NCI-H128 (cell line): ENCODE data around the gene PHOX2A.

Experiments
- DNase-seq: peaks from one replicate; lab custom pipeline; 2025; ENCODE audit not compliant: unreplicated experiment; lab: John Stamatoyannopoulos, UW

PHOX2A gene

DNA sequence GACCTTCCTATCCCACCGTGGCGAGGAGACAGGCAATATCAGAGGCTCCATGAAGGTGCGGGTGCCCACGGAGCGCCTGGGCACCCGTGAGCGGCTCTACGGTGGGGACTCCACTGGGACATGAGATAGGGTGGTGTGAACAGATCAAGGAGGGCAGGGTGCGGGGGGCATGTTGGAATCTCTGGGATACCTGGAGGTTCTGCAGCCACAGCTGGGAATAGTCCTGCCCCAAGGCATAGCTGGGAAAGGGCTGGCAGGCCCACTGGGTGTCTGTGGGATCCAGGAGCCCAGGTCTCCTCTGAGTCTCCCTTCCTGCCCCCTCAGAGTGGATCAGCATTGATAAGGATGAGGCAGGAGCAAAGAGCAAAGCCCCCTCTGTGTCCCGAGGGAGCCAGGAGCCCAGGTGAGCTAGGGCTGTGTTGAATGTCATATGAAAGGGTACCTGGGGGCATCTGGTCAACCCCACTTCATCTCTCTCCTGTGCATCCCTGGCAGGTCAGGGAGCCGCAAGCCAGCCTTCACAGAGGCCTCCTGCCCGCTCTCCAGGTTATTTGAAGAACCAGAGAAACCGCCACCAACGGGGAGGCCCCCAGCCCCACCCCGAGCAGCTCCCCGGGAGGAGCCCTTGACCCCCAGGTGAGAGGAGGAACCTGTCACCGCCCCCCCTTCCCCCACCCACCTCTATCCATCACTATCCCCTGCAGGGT, 8.5 kb downstream of the PHOX2A start:
- no peak for DNase-seq

DNA sequence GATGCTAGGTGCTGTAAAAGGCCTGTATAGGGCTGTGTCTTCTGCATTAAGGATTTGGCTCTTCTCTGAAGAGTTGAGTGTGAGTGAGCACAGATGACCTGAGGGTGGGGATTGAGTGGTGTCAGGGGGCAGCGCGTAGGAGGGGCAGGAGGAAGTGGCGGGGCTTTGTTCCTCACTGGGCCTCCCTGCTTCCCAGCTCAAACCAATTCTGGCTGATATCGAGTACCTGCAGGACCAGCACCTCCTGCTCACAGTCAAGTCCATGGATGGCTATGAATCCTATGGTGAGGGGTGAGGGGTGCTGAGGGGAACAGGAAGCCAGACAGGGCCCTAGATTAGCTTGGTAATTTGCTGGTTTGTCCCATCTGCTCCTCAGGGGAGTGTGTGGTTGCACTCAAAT, 9.1 kb downstream of the PHOX2A start:
- no peak for DNase-seq

DNA sequence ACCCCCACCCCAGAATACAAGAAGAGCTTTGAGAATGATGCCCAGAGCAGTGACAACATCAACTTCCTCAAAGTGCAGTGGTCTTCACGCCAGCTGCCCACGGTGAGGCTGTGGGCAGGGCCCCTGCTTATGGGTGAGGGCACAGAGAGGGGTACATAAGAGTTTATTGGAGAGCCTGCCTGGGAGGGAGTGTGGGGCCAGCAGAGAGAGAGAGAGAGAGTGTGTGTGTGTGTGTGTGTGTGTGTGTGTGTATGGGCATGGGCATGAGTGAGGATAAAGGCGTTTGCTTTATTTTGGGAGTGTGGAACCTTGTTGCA, 9.5 kb downstream of the PHOX2A start:
- no peak for DNase-seq

DNA sequence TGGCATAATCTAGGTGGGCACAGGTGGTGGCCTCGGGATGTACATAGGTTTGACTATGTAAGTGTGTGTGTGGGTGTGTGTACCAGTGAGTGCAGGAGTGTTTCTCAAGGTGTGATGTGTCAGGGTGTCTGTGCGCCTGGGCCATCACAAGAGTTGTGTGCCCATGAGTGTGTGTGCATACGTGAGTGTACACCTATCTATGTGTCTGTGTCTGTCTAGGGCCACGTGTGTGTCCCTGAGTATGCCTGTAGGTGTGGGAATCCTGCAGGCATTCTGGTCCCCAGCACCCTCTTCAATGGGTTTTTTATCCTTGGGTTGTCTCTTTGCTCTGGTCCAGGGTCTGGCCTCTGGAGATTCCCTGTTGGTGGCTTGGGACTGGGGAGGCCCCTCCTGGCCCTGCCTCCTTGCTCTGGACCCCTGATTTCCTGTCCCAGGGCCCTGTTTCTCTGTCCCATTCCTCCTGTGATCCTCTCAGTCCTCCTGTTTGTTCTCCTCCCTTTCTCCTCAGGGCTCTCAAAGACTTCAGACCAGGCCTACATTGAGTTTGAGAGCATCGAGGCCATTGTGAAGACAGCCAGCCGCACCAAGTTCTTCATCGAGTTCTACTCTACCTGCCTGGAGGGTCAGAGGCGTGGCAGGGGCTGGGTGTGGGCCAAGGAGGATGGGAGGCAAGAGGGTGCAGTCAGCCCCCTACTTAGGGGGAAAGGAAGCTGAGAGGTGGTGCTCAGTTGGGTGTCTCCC, 10.0 kb downstream of the PHOX2A start:
- DNase-seq: no peak

DNA sequence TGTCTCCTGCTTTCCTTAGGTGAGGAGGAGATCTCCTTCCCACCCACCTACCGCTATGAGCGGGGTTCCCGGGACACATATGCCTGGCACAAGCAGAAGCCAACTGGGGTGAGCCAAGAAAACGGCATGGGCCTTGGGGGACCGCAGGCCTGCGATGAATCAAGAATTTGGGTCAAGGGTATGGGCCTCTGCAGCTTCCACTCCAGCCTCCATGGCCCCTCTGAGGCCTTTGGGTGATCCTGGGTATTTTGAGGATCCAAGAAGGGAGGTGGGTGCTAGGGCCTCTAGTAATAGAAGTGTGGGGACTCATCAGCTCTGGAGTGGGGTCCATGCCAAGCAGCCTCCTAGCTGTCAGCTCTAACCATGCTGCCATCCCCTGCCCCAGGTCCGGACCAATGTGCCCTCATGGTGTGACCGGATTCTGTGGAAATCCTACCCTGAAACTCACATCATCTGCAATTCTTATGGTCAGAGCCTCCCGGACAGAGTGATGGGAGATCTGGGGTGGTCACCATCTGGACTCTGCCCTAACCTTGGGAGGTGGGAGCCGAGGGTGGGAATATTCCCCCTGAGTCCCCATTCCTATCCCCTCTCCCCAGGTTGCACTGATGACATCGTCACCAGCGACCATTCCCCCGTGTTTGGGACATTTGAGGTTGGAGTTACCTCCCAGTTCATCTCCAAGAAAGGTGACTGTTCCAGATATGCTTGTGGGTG, 10.8 kb downstream of the PHOX2A start:
- DNase-seq: no peak

DNA sequence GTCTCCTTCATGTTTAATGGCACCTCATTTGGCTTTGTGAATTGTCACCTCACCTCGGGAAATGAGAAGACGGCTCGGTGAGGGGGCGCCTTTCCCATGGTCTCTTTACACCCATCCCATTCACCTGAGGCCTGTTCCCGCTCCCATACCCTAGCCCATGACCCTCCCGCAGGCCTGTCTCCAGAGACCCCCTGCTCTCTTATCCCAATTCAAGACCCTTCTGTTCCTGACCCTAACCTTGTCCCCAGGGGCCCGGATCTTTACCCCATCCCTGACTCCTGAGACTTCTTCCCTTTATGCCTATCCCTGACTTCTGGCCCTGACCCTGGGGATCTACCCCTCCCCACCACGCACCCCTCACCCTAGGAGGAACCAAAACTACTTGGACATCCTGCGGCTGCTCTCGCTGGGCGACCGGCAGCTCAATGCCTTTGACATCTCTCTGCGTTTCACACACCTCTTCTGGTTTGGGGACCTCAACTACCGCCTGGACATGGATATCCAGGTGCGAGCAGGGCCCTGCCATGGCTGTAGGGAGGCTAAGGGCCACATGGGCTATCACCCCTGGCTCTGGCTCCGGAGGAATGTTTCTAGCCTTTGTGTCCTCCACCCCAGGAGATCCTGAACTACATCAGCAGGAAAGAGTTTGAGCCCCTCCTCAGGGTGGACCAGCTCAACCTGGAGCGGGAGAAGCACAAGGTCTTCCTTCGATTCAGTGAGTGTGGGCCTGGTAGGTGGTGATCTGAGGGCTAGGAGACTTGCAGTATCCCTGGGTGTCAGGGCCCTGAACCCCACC, 11.5 kb downstream of the PHOX2A start:
- DNase-seq: no peak

DNA sequence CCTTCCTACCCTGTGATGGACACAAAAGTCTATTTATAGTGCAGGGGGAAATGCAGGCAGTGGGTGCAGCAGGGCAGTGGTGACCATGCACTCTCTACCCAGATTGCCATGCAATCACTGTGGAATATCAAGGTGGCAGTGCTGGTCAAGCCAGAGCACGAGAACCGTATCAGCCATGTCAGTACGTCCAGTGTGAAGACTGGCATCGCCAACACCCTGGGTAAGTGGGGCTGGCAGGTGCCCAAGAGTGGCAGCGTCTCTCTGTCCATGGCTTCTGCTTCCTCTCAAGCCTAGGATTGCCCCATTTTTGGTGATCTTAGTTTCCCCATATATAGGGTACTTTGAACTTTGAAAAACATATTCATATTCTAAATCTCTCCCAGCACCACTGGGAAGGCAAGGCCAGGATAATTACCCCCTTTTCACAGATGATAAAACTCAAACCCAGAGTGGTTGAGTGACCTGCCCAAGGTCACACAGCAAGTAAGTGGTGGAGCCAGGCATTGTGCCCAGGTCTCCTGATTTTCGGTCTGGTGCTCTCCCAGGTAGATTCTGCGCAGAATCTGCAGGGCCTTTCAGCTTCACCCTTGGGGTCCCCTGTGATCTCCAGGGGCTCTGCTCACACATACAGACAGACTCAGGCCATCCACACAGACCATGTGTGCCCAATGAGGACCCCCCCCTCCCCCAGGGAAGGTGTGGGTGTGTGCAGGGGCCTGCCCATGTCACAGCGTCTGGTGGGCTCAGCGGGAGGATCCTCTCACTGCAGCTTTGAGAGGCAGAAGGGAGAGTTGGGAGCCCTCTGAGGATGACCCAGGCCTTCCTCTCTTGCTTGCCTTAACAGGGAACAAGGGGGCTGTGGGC, 12.3 kb downstream of the PHOX2A start:
- no peak for DNase-seq

DNA sequence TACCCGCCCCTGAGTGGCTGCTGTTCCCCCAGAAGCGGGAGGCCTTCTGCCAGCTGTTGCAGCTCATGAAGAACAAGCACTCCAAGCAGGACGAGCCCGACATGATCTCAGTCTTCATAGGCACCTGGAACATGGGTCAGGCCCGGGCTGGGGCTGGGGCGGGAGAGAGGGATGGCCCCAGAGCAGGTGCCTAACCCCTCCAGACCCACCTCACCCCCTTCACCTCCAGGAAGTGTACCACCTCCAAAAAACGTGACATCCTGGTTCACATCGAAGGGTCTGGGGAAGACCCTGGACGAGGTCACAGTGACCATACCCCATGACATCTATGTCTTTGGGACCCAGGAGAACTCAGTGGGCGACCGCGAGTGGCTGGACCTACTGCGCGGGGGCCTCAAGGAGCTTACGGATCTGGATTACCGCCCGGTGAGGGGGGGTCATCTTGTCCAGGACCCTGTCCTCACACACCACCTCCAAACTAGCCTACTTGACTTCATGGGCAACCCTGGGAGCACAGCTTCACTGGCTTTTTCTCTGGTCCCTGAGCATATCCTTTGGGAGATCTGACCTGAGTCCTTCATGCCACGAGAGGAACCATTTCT, 13.1 kb downstream of the PHOX2A start:
- no peak for DNase-seq

DNA sequence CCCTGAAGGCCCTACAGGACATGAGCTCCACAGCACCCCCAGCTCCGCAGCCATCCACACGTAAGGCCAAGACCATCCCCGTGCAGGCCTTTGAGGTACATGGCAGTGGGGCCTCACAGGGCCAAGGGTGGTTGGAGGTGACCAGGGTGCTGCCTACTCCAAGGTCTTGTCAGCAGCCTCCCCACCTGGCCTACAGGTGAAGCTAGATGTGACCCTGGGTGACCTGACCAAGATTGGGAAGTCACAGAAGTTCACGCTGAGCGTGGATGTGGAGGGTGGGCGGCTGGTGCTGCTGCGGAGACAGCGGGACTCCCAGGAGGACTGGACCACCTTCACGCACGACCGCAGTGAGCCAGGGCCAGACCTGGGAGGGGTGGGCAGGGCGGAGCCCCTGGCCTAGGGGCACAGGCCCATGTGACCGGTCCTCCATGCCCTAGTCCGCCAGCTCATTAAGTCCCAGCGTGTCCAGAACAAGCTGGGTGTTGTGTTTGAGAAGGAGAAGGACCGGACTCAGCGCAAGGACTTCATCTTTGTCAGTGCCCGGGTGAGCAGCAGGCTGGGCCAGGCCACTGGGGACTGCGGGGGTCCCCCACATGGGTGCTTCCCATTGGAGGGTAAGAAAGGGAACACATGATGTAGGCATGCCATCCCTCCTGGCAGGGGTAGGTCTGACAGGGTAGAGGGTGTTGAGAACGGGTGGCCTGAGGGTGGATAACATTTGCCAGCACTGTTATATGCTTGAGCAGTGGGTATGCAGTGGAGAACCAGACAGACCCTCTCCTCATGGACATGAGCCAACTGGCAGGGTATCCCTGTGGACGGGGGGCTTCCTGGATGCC, 13.8 kb downstream of the PHOX2A start:
- no peak for DNase-seq

DNA sequence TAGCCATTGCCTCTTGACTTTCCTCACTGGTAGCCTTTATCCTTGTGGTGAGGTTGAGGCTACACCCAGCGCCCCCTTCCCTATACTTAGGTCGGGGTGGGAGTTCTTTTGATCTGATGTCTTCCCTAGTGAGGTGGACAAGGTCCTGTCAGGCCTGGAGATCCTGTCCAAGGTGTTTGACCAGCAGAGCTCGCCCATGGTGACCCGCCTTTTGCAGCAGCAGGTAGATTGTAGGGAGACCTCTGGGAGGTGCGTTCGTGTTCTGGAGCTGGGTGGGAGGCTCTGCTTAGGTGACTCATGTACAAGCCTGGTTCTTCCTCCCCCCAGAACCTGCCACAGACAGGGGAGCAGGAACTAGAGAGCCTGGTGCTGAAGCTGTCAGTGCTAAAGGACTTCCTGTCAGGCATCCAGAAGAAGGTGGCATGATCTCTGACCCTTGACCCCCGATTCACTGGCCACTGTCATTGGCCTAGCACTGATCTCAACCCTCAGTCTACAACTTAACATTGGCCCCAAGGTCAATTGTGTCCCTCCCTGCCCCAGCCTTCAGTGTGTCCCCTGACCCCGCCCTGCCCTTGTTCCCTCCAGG, 14.5 kb downstream of the PHOX2A start:
- no peak for DNase-seq

DNA sequence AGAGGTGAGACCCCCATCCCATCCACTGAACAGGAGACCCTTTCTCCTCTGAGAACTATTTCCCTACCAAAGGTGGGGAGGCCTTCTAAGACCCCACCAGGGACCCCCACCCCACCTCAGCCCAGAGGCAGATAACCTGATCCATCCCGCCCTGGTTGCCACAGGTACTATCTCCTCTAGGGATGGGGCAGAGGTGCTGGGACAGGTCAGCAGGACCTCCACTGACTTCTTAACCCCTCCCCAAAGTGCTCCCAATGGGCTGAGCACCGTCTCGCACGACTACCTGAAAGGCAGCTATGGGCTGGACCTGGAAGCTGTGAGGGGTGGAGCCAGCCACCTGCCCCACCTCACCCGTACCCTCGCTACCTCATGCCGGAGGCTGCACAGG, 15.1 kb downstream of the PHOX2A start:
- no peak for DNase-seq

DNA sequence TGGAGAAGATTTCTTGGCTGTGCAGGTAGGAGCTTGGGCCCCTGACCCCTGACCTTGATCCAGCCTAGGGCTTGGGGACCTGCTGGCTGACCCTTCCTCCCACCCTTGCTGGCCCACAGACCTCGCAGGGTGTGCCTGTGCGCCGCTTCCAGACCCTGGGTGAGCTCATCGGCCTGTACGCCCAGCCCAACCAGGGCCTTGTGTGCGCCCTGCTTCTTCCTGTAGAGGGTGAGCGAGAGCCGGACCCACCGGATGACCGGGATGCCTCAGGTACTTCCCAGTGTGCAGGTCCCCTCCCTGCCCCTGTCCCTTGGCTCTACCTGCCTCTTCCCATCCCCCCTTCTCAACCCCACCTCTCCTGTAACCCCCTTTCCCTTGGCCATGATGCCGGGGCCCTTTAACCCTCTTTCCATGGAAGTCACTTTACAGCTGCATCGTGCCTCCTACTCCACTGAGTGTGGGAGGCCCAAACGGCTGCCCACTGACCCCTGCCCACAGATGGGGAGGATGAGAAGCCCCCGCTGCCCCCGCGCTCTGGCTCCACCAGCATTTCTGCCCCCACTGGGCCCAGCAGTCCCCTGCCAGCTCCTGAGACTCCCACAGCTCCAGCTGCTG, 15.6 kb downstream of the PHOX2A start:
- no peak for DNase-seq

DNA sequence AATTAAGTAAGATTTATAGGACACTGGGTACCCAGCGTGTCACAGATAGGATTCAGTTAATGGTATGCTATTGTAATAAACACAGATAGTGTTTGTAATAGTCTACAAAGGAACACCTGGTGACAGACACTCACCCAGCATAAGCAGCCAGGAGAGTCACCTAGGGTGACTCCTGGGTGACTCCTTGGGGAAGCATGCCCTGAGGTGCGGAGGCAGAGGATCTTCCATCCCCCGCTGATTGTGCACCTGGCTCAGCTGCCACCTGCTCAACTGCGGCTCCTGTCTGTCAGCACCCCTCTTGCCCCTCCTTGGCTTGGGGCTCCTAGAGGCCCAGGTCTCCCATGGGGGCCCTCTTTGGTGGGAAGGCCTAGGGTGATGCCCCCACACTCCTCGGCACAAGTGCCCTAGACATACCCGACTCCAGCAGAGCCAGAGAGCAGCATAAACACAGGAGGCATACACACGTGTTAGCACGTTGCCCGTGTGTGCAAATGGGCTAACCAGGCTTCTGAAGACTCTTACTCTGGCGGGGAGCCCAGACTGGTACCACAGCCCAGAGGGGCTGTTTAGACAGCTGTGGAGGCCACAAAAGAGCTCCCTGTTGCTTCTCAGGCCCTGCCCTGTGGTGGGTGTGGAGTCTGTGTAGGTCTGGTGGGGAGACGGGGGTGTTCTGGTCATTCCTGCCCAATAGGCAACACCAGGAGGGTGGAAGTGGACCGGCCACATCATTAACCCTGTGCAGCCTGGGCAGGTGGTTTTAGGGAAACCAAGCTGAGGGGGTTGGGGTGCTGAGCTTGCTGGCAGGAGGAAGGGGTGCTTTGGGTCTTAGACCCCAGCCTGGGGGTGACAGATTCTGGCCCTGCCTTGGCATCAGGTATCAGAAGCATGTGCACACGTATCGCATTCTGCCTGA, 16.4 kb downstream of the PHOX2A start:
- DNase-seq: peak; percentile 71

DNA sequence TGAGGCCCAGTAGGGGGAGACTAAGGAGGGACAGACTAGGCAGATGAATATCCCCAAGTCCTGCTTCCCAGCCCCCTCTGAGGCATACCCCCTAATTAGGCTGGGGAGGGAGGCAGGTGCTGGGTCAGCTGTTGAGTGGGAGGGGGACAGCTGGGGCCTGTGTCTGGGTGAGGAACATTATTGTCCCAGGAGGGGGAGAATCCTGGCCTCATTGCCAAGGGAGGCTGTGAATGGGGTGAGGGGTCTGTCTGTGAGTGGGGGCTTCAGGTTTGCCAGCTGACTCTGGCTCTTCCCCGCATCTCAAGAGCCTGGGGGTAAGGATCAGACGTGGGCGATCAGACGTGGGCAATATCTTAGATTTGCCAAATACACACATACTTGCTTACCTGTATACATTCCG, 17.3 kb downstream of the PHOX2A start:
- no peak for DNase-seq

DNA sequence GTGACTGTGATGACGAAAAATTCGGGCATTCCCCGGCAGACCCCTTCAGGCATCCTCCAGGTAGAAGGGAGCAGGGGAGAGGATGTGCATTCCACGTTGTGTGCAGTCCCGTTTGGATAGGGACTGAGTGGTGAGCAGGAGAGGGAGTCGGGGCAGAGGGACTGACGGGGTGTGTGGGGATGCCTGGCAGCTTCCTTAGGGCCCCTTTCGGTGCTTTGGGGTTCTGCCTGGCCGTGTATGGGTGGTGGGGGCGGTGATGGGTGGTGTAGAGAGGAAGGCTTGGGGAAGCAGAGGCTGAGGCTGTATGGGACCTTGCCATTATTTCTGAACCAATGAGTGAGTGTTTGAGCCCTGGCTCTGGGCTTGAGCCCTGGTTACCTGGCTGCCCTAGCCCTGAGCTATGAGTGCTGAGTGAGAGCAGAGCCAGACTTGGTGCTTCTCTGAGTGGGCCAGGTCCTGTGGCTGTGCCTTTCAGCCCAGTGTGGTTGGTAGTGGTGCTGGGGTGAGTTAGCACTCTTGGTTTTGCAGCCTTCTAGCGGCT, 18.5 kb downstream of the PHOX2A start:
- no peak for DNase-seq

DNA sequence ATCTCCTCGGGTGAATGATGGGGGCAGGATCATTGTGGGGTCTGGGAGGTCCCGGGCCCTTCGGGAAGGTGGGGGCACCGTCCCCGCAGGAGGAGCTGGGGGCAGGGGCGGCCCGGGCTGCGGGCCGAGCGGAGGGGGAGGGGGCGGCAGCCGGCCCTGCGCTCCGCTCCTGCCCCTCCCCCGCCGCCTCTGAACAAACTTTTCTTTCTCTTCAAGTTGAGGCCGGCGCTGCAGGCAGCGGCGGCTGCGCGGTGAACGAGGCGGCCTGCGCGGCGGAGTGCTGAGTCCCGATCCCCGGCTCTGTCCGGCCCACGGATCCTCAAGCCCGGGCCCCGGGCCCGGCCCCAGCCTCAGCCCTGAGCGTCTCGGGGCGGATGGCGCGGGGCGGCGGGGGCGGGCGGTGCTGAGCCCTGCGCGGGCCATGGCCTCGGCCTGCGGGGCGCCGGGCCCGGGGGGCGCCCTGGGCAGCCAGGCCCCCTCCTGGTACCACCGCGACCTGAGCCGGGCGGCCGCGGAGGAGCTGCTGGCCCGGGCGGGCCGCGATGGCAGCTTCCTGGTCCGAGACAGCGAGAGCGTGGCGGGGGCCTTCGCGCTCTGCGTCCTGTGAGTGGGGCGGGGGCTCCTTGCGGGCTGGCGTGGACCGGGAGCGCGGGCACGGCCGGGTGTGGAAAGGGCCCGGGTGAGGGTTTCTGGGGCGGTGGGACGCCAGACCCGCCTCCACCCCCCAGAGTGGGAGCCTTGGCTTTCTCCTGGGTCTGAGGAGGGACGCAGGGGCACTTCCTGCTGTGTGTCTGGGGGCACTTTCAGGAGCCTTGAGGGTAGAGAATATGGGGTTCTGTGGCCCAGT, 19.2 kb downstream of the PHOX2A start, which contains the start of gene INPPL1:
Gene INPPL1 (plus strand): TSS at position 204 of the 847 bp plus-strand sequence. CDS start 218 bp downstream, at position 422.
- DNase-seq: no peak
